Esophagus squamous epithelium (tissue), 5 donors: ENCODE data around the gene SF3B3. TPM values are rescaled to one million over a fixed set of nuclear protein-coding genes. Genes with fewer than 3 reads are reported as not detected.
A peak's percentile ranks its signal among the peaks of the same experiment; 100 is the strongest.

Source experiments
- DNase-seq: peaks from one replicate; lab custom pipeline; 2025; lab: John Stamatoyannopoulos, UW
- H3K27ac ChIP-seq, 4 donors: fragments of 200-600 bp; sonication (generic); one replicate each; pipeline ENCODE4 v1.5.1; 2016 to 2019; ENCODE audit warnings: mild to moderate bottlenecking in 1 of 4
- H3K27me3 ChIP-seq, 4 donors: fragments of 200-600 bp; sonication (generic); 1 replicate in 3 of 4; 2 replicates in 1 of 4; pipeline versions ENCODE4 v1.5.1 to v1.6.0; 2017 to 2021; ENCODE audit warnings: antibody characterized with exemption in 1 of 4
- H3K36me3 ChIP-seq, 3 donors: fragments of 200-600 bp; sonication (generic); one replicate each; pipeline ENCODE4 v1.5.1; 2016 to 2019
- H3K4me1 ChIP-seq, 3 donors: fragments of 200-600 bp; sonication (generic); one replicate each; pipeline ENCODE4 v1.5.1; 2017 to 2019
- H3K4me3 ChIP-seq, 4 donors: fragments of 200-600 bp; sonication (generic); 1 replicate in 3 of 4; 2 replicates in 1 of 4; pipeline ENCODE4 v1.5.1; 2016 to 2019; ENCODE audit warnings: mild to moderate bottlenecking in 2 of 4, moderate library complexity in 1 of 4
- H3K9me3 ChIP-seq, 3 donors: fragments of 200-600 bp; sonication (generic); one replicate each; pipeline ENCODE4 v1.5.1; 2016 to 2019
- CTCF ChIP-seq, 6 experiments: fragments of 450-650 bp in 4 of 6; fragments of 200-600 bp in 2 of 6; sonication (generic) in 2 of 6; IDR thresholded peaks; one replicate each; pipeline ENCODE4 v1.5.1; 2016 to 2019; ENCODE audit warnings: antibody characterized with exemption in 6 of 6, mild to moderate bottlenecking in 4 of 6, moderate library complexity in 4 of 6
- POLR2A ChIP-seq, 4 donors: fragments of 450-650 bp; IDR thresholded peaks; one replicate each; pipeline ENCODE4 v1.6.1; 2017; ENCODE audit warnings: antibody characterized with exemption in 4 of 4, mild to moderate bottlenecking in 4 of 4, moderate library complexity in 3 of 4
- WGBS, 2 donors: methylation state at CpG; one replicate each; pipeline ENCODE4 v1.1.5; 2018; 5-methylcytosine and 5-hydroxymethylcytosine counted together
- intact Hi-C: fragments of 100-400 bp; cut with DNase I; formaldehyde crosslinking; loops from one replicate; pipeline ENCODE4 v1.15.0; 2022
- total RNA-seq, 4 donors: library from RNA; depleted of rRNA; stranded (reverse); fragments of >200 nt; gene quantifications; one replicate each; pipeline ENCODE4 v1.1.0, GENCODE V29; 2016
- donor health status: DM: yes; HTN: yes; CAD: no.

SF3B3 gene
- total RNA-seq, 4 donors from 2014 or later: 77.9 to 145 (median 134) TPM

GRCh38 chr16:70605283-70605657 lies 81.7 kb downstream of the SF3B3 start:
- DNase-seq: no peak
- Histone ChIP-seq H3K9me3 (no peaks in the 10 kb centered on the region), H3K36me3 (peaks cover 0 to 2% (median 0%) of the 10 kb centered on the region in 3 donors), H3K27me3 (no peaks in the 10 kb centered on the region), H3K4me1 (peaks cover 0 to 37% (median 2%) of the 10 kb centered on the region in 3 donors), H3K27ac (no peak overlapping the region), H3K4me3 (no peak overlapping the region)
- 58 to 67% methylated on average over 1 of the region's 1 CpG for WGBS, 2 donors
- TF ChIP-seq POLR2A (IDR thresholded peaks at IDR 0.05) (no peak), CTCF (IDR thresholded peaks at IDR 0.05) (no peak)
- intact Hi-C loops: no loop called here

- Histone ChIP-seq H3K9me3 (no peaks in the 10 kb centered on the region), H3K4me3 (no peak overlapping the region), H3K27me3 (no peaks in the 10 kb centered on the region), H3K36me3 (no peaks in the 10 kb centered on the region), H3K27ac (peak overlapping the region in 3 of 4 donors; percentile 53 to 77 (median 59)), H3K4me1 (peaks cover 0 to 28% (median 2%) of the 10 kb centered on the region in 3 donors)
- no peak for DNase-seq
- 44 to 70% methylated on average over 4 to 5 of the region's 7 CpGs for WGBS, 2 donors
- TF ChIP-seq POLR2A (IDR thresholded peaks at IDR 0.05) (no peak), CTCF (IDR thresholded peaks at IDR 0.05) (no peak)
- intact Hi-C loops: no loop called here
Measured at GRCh38 chr16:70608521-70608920, 84.9 kb downstream of the SF3B3 start.

- WGBS, 2 donors: 82 to 85% methylated on average over 14 to 17 of the region's 18 CpGs
- TF ChIP-seq CTCF (IDR thresholded peaks at IDR 0.05) (no peak), POLR2A (IDR thresholded peaks at IDR 0.05) (no peak)
- intact Hi-C loops: no loop called here
- no peak for DNase-seq
- peak overlapping the region in 2 of 4 donors; percentile 29 to 38 for H3K27ac ChIP-seq
- H3K27me3 ChIP-seq: no peaks in the 10 kb centered on the region
- no peak overlapping the region for H3K4me3 ChIP-seq
- no peaks in the 10 kb centered on the region for H3K36me3 ChIP-seq
- H3K9me3 ChIP-seq: no peaks in the 10 kb centered on the region
- peaks cover 0 to 37% (median 2%) of the 10 kb centered on the region in 3 donors for H3K4me1 ChIP-seq
Measured at GRCh38 chr16:70610273-70611223, 86.9 kb downstream of the SF3B3 start.

- H3K9me3 ChIP-seq: no peaks in the 10 kb centered on the region
- H3K4me3 ChIP-seq: no peak overlapping the region
- peaks cover 0 to 37% (median 2%) of the 10 kb centered on the region in 3 donors for H3K4me1 ChIP-seq
- WGBS, 2 donors: 40 to 100% methylated on average over 1 to 5 of the region's 5 CpGs
- H3K36me3 ChIP-seq: no peaks in the 10 kb centered on the region
- no peak for DNase-seq
- no peak overlapping the region for H3K27ac ChIP-seq
- H3K27me3 ChIP-seq: no peaks in the 10 kb centered on the region
- TF ChIP-seq POLR2A (IDR thresholded peaks at IDR 0.05) (no peak), CTCF (IDR thresholded peaks at IDR 0.05) (no peak)
- intact Hi-C loops: no loop called here
Measured at GRCh38 chr16:70611224-70611598, 87.6 kb downstream of the SF3B3 start.

- intact Hi-C loops: no loop called here
- no peaks in the 10 kb centered on the region for H3K27me3 ChIP-seq
- H3K4me1 ChIP-seq: peaks cover 0 to 37% (median 2%) of the 10 kb centered on the region in 3 donors
- no peaks in the 10 kb centered on the region for H3K9me3 ChIP-seq
- no peak overlapping the region for H3K27ac ChIP-seq
- 88 to 92% methylated on average over 4 of the region's 4 CpGs for WGBS, 2 donors
- H3K4me3 ChIP-seq: no peak overlapping the region
- H3K36me3 ChIP-seq: no peaks in the 10 kb centered on the region
- TF ChIP-seq CTCF (IDR thresholded peaks at IDR 0.05) (no peak), POLR2A (IDR thresholded peaks at IDR 0.05) (no peak)
- no peak for DNase-seq
Measured at GRCh38 chr16:70611785-70612303, 88.2 kb downstream of the SF3B3 start.
